ENCODE results near the gene GPATCH4.

DNA sequence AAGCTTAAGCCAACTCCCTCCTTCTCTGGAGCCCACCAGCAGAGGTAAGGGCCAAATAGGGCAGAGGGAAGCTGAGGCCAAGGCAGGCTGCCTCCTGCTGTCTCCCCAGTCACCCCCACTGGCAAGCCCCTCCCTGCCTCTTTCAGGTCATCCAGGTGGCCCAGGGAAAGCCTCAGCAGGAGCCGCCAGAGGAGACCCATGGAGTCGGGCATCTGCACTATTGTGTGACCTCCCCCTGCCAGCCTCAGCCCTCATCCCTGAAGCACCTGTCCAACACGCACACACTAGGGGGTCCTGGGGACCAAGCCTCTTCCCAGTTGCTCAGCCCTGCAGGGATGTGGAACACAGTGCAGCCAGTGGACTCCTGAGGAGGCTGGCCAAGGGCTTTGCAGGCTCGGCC, 15.0 kb downstream of the GPATCH4 start:
- TF ChIP-seq, protein P1, sequence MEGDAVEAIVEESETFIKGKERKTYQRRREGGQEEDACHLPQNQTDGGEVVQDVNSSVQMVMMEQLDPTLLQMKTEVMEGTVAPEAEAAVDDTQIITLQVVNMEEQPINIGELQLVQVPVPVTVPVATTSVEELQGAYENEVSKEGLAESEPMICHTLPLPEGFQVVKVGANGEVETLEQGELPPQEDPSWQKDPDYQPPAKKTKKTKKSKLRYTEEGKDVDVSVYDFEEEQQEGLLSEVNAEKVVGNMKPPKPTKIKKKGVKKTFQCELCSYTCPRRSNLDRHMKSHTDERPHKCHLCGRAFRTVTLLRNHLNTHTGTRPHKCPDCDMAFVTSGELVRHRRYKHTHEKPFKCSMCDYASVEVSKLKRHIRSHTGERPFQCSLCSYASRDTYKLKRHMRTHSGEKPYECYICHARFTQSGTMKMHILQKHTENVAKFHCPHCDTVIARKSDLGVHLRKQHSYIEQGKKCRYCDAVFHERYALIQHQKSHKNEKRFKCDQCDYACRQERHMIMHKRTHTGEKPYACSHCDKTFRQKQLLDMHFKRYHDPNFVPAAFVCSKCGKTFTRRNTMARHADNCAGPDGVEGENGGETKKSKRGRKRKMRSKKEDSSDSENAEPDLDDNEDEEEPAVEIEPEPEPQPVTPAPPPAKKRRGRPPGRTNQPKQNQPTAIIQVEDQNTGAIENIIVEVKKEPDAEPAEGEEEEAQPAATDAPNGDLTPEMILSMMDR (IDR thresholded peaks at IDR 0.05): no peak
- TF ChIP-seq EZH2 (IDR thresholded peaks at IDR 0.05; ENCODE audit: borderline replicate concordance, insufficient read depth, low read depth, low read length, poor library complexity, severe bottlenecking): no peak
